ENCODE results near the gene G3BP2.
"Not testable (repeated sequence)": the region's sequence is repeated elsewhere in the genome, so short reads cannot be mapped to it uniquely, and the experiment has no call there.

Gene G3BP2

GRCh38 chr4:75673027-75673958 is at the start of gene G3BP2:
TSS of gene G3BP2 (minus strand) at chr4:75673411. CDS start at chr4:75662025, 11,386 bp downstream.
- peak; percentile 98 for DNase-seq

GRCh38 chr4:75722417-75722816 is 49.2 kb upstream of the G3BP2 start:
- no peak for DNase-seq

GRCh38 chr4:75718529-75718928 is 45.3 kb upstream of the G3BP2 start:
- peak; percentile 35 for DNase-seq

GRCh38 chr4:75717408-75717807 is 44.2 kb upstream of the G3BP2 start:
- DNase-seq, result no peak

GRCh38 chr4:75716054-75716453 is 42.8 kb upstream of the G3BP2 start:
- DNase-seq, result not testable (repeated sequence)

GRCh38 chr4:75715105-75715799 is 42.0 kb upstream of the G3BP2 start:
- DNase-seq, result peak; percentile 61

- no peak for DNase-seq
Observed at GRCh38 chr4:75714704-75715103, 41.5 kb upstream of the G3BP2 start.

GRCh38 chr4:75714011-75714410 is 40.8 kb upstream of the G3BP2 start:
- peak; percentile 53 for DNase-seq

GRCh38 chr4:75710246-75710645 is 37.0 kb upstream of the G3BP2 start:
- DNase-seq, result no peak

GRCh38 chr4:75708218-75708691 is 35.0 kb upstream of the G3BP2 start:
- DNase-seq, result no peak

- no peak for DNase-seq
Observed at GRCh38 chr4:75705198-75705977, 32.2 kb upstream of the G3BP2 start.

GRCh38 chr4:75702919-75703411 is 29.8 kb upstream of the G3BP2 start:
- DNase-seq, result no peak

GRCh38 chr4:75699299-75699698 is 26.1 kb upstream of the G3BP2 start:
- no peak for DNase-seq

- DNase-seq, result no peak
Observed at GRCh38 chr4:75698963-75699228, 25.7 kb upstream of the G3BP2 start.

- no peak for DNase-seq
Observed at GRCh38 chr4:75698162-75698962, 25.2 kb upstream of the G3BP2 start.

- no peak for DNase-seq
Observed at GRCh38 chr4:75696581-75696980, 23.4 kb upstream of the G3BP2 start.

GRCh38 chr4:75696071-75696470 is 22.9 kb upstream of the G3BP2 start:
- no peak for DNase-seq

GRCh38 chr4:75692066-75692465 is 18.9 kb upstream of the G3BP2 start:
- not testable (repeated sequence) for DNase-seq

GRCh38 chr4:75687125-75687524 is 13.9 kb upstream of the G3BP2 start:
- not testable (repeated sequence) for DNase-seq

GRCh38 chr4:75686346-75686745 is 13.1 kb upstream of the G3BP2 start:
- DNase-seq, result no peak

GRCh38 chr4:75685546-75686189 is 12.5 kb upstream of the G3BP2 start:
- DNase-seq, result no peak
